Measurements from ENCODE around the gene CELF4. TPM values are rescaled to one million over a fixed set of nuclear protein-coding genes. Genes with fewer than 3 reads are reported as not detected.

CELF4 gene
- total RNA-seq, 1 experiment from 2014 or later, result not detected

GRCh38 chr18:37276111-37276890 lies 289.3 kb downstream of the CELF4 start:
- BruUV-seq (replicated peaks), result no TSS peak
- Histone ChIP-seq H3K27ac (ENCODE audit: low read length) (no peak overlapping the region), H3K9me3 (ENCODE audit: control insufficient read depth, insufficient read depth, low read depth, low read length) (no peaks in the 10 kb centered on the region), H3K36me3 (ENCODE audit: control insufficient read depth, insufficient read depth, low read length) (no peaks in the 10 kb centered on the region), H3K4me1 (ENCODE audit: control insufficient read depth, insufficient read depth, low read length) (no peaks in the 10 kb centered on the region), H3K27me3 (ENCODE audit: control insufficient read depth, insufficient read depth, low read length) (no peaks in the 10 kb centered on the region), H3K4me3 (ENCODE audit: low read depth in 2 of 2, low read length in 2 of 2) (no peak overlapping the region)
- ChIA-PET POLR2A (no interaction called here), CTCF (no interaction called here)
- in situ Hi-C loops (cut with HindIII; ENCODE audit: low pct_unique_long_range_greater_than_20kb, low sequenced_read_pairs) (no loop called here), intact Hi-C loops (cut with micrococcal nuclease; ENCODE audit: unreplicated experiment) (no loop called here)
- ATAC-seq, result no peak
- DNase-seq (ENCODE audit: low read depth, low spot score), result no peak
- TF ChIP-seq REST (IDR thresholded peaks at IDR 0.05; ENCODE audit: insufficient read depth in 1 of 2, low read depth in 2 of 2, low read length in 1 of 2) (no peak), SIN3A (IDR thresholded peaks at IDR 0.05; ENCODE audit: borderline replicate concordance, insufficient read depth, low read depth, low read length) (no peak), POLR2AphosphoS5 (IDR thresholded peaks at IDR 0.05; ENCODE audit: low read depth, low read length) (no peak), TCF7L2 (IDR thresholded peaks at IDR 0.05; ENCODE audit: low read depth, low read length) (no peak), CTCF (IDR thresholded peaks at IDR 0.05) (no peak)

- ChIA-PET POLR2A (no interaction called here), CTCF (no interaction called here)
- TF ChIP-seq POLR2AphosphoS5 (IDR thresholded peaks at IDR 0.05; ENCODE audit: low read depth, low read length), result no peak
- TF ChIP-seq REST (IDR thresholded peaks at IDR 0.05; ENCODE audit: insufficient read depth in 1 of 2, low read depth in 2 of 2, low read length in 1 of 2), result no peak
- TF ChIP-seq TCF7L2 (IDR thresholded peaks at IDR 0.05; ENCODE audit: low read depth, low read length), result no peak
- no peak for TF ChIP-seq SIN3A (IDR thresholded peaks at IDR 0.05; ENCODE audit: borderline replicate concordance, insufficient read depth, low read depth, low read length)
- TF ChIP-seq CTCF (IDR thresholded peaks at IDR 0.05), result no peak
- Histone ChIP-seq H3K36me3 (ENCODE audit: control insufficient read depth, insufficient read depth, low read length) (no peaks in the 10 kb centered on the region), H3K27me3 (ENCODE audit: control insufficient read depth, insufficient read depth, low read length) (no peaks in the 10 kb centered on the region), H3K9me3 (ENCODE audit: control insufficient read depth, insufficient read depth, low read depth, low read length) (no peaks in the 10 kb centered on the region), H3K27ac (ENCODE audit: low read length) (no peak overlapping the region), H3K4me1 (ENCODE audit: control insufficient read depth, insufficient read depth, low read length) (no peaks in the 10 kb centered on the region), H3K4me3 (ENCODE audit: low read depth in 2 of 2, low read length in 2 of 2) (no peak overlapping the region)
- intact Hi-C loops (cut with micrococcal nuclease; ENCODE audit: unreplicated experiment), result no loop called here
- DNase-seq (ENCODE audit: low read depth, low spot score) (no peak), ATAC-seq (no peak)
- in situ Hi-C loops (cut with HindIII; ENCODE audit: low pct_unique_long_range_greater_than_20kb, low sequenced_read_pairs), result no loop called here
- no TSS peak for BruUV-seq (replicated peaks)
These were observed 290.3 kb downstream of the CELF4 start for GRCh38 chr18:37275237-37275741.
